K562 (cell line): Measurements from ENCODE around the gene IL17REL. TPM values are rescaled to one million over a fixed set of nuclear protein-coding genes. Genes with fewer than 3 reads are reported as not detected.

Experiments used
- ARID2 ChIP-seq: fragments of 450-650 bp; IDR thresholded peaks from 2 replicates; pipeline ENCODE4 v1.6.1; 2017; ENCODE audit warnings: antibody characterized with exemption, mild to moderate bottlenecking
- CREB1 ChIP-seq, 2 experiments: sonication (generic) in 1 of 2; formaldehyde crosslinking in 1 of 2; IDR thresholded peaks; 2 replicates each; pipeline versions ENCODE4 v1.6.1 to v1.8.0; 2012 to 2022; ENCODE audit warnings: inconsistent platforms in 1 of 2, mild to moderate bottlenecking in 1 of 2, missing genetic modification reagents in 1 of 2, moderate library complexity in 1 of 2
- CXXC5 ChIP-seq: fragments of 250-450 bp; sonication (Bioruptor Pico); IDR thresholded peaks from 2 replicates; pipeline ENCODE4 v1.8.0; 2022; ENCODE audit warnings: inconsistent platforms, mild to moderate bottlenecking, moderate library complexity
- EP400 ChIP-seq: fragments of 450-650 bp; IDR thresholded peaks from 2 replicates; pipeline ENCODE4 v1.6.1; 2017; ENCODE audit warnings: antibody characterized with exemption, mild to moderate bottlenecking, moderate library complexity
- L3MBTL2 ChIP-seq: fragments of 450-650 bp; IDR thresholded peaks from 2 replicates; pipeline ENCODE4 v1.6.1; 2016; ENCODE audit warnings: mild to moderate bottlenecking, moderate library complexity
- MGA ChIP-seq: fragments of 450-650 bp; IDR thresholded peaks from 2 replicates; pipeline ENCODE4 v1.6.1; 2016; ENCODE audit warnings: mild to moderate bottlenecking, moderate library complexity
- POLR2G ChIP-seq: fragments of 200-400 bp; formaldehyde crosslinking; IDR thresholded peaks from 2 replicates; pipeline ENCODE4 v1.6.1; 2017; ENCODE audit warnings: low read depth, mild to moderate bottlenecking, antibody characterized with exemption, low read length, moderate library complexity
- PRDM10 ChIP-seq: fragments of 450-650 bp; IDR thresholded peaks from 2 replicates; pipeline ENCODE4 v1.6.1; 2018; ENCODE audit not compliant: partially characterized antibody
- RBFOX2 ChIP-seq: fragments of 200-400 bp; formaldehyde crosslinking; IDR thresholded peaks from 2 replicates; pipeline ENCODE4 v1.6.1; 2017; ENCODE audit warnings: low read depth, mild to moderate bottlenecking, low read length, moderate library complexity
- RFX1 ChIP-seq: fragments of 450-650 bp; IDR thresholded peaks from 2 replicates; pipeline ENCODE4 v1.6.1; 2016; ENCODE audit warnings: mild to moderate bottlenecking, moderate library complexity
- SP1 ChIP-seq: sonication (generic); formaldehyde crosslinking; IDR thresholded peaks from 2 replicates; pipeline ENCODE4 v1.8.1; 2022; ENCODE audit warnings: mild to moderate bottlenecking, missing genetic modification reagents
- TRIM24 ChIP-seq, 2 experiments: fragments of 450-650 bp; IDR thresholded peaks; 2 replicates each; pipeline ENCODE4 v1.6.1; 2016
- polyA plus RNA-seq, 8 experiments: library from polyadenylated mRNA; depleted of rRNA in 4 of 8; stranded (reverse) in 5 of 8; unstranded in 3 of 8; fragments of >200 nt; fragmentation: Nextera tagmentation in 2 of 8; fragmentation: Illumina TruSeq in 1 of 8; extraction: Ambion mirVana in 2 of 8; extraction: Trizol in 1 of 8; gene quantifications; 2 replicates each; pipeline versions ENCODE4 v1.2.1 to v1.2.3, GENCODE V29; 2011 to 2014; ENCODE audit warnings: inconsistent platforms in 1 of 8, missing spikeins in 1 of 8
- total RNA-seq, 7 experiments: library from RNA; depleted of rRNA in 6 of 7; stranded (reverse); fragments of >200 nt in 6 of 7; fragmentation: Illumina TruSeq in 2 of 7; extraction: Trizol in 2 of 7; gene quantifications; 2 replicates each; pipeline versions ENCODE4 v1.2.1 to v1.2.3, GENCODE V29; 2011 to 2021; ENCODE audit warnings: low replicate concordance in 1 of 7

Gene IL17REL
- total and polyA plus RNA-seq, 9 of the 15 experiments (the other 6 are each of a cell fraction or from before 2014, with no cell fraction given) = 0.05 to 0.42 (median 0.11) TPM; not detected in 4

DNA sequence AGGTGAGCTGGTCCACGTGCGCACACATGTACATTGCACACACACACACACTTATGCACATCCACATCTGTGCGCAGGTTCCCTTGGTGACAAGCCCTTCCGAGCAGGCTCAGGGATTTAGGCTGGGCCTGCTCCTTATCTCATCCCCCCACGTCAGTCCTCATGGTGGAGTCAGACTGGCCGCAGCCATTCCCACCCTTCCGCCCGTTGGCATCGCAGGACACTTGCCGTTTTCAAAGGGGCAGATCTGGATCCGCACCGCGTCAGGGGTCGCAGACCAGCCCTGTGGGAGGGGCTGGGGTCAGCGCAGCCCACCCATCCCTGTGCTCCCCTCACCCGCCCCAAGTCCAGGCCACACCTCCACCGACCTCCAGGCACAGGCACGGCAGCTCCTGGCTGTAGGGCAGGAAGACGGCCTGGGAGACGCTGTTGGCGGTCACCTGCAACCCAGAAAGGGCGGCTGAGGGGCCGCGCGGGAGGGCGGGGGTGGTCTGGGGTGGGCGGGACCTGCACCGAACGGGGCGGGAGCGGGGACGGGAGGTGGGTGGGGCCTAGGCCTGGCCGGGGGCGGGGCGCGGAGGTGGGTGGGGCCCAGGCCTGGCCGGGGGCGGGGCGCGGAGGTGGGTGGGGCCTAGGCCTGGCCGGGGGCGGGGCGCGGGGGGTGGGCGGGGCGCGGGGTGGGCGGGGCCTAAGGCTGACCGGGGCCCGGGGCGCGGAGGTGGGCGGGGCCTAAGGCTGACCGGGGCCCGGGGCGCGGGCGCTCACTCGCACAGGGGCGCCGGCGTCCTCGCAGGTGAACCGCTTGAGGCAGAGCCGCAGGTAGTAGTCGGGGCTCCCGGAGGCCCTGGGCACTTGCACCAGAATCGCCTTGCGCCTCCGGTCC is 13.3 kb downstream of the IL17REL start (continued):
- TF ChIP-seq MGA (peak; percentile 32; the same call in 1 of the 2 replicates), RBFOX2 (peak; percentile 70), POLR2G (peak; percentile 68), EP400 (peak; percentile 67; the same call in 1 of the 2 replicates), ARID2 (no peak), CXXC5 (CRISPR knock-in tag) (0 out of 2 replicates have a peak, but pooled peaks have one; percentile 6), RFX1 (peak; percentile 62), L3MBTL2 (peak; percentile 41; the same call in 1 of the 2 replicates), TRIM24 (IDR thresholded peaks at IDR 0.05) (no peak), CREB1 (IDR thresholded peaks at IDR 0.05) (no peak), CREB1 (CRISPR knock-in tag; IDR thresholded peaks at IDR 0.05) (0 out of 2 replicates have a peak, but pooled peaks have one; percentile 54), SP1 (CRISPR knock-in tag) (peak; percentile 55; the same call in 1 of the 2 replicates), PRDM10 (peak; percentile 34)
